Psoas muscle (tissue), 8 donors: ENCODE data around the gene TRAFD1. TPM values are rescaled to one million over a fixed set of nuclear protein-coding genes. Genes with fewer than 3 reads are reported as not detected.
A peak's percentile ranks its signal among the peaks of the same experiment; 100 is the strongest.

Source experiments
- ATAC-seq, 4 donors: fragments of 200-7000 bp; cut with Tn5 transposase; one replicate each; pipeline ENCODE4 v1.9.1; 2020; ENCODE audit warnings: moderate library complexity in 3 of 4, mild to moderate bottlenecking in 2 of 4
- DNase-seq, 2 donors: peaks; one replicate each; pipeline ENCODE4 v3.0.0-alpha.2; 2020
- H3K27ac ChIP-seq: fragments of 200-600 bp; one replicate; pipeline ENCODE4 v1.8.0; 2022
- H3K27me3 ChIP-seq, 3 donors: fragments of 200-600 bp in 1 of 3; one replicate each; pipeline versions ENCODE4 v1.6.1 to v1.8.0; 2013 to 2022; ENCODE audit warnings: low read length in 2 of 3, mild to moderate bottlenecking in 2 of 3, moderate library complexity in 1 of 3; ENCODE audit not compliant: insufficient read depth in 3 of 3
- H3K36me3 ChIP-seq, 2 donors: fragments of 200-600 bp in 1 of 2; one replicate each; pipeline versions ENCODE4 v1.6.1 to v1.8.0; 2013 to 2022; ENCODE audit warnings: low read depth in 1 of 2, mild to moderate bottlenecking in 1 of 2, moderate library complexity in 1 of 2; ENCODE audit not compliant: insufficient read depth in 1 of 2
- H3K4me1 ChIP-seq: fragments of 200-600 bp; one replicate; pipeline ENCODE4 v1.8.0; 2022
- H3K4me3 ChIP-seq: fragments of 200-600 bp; one replicate; pipeline ENCODE4 v1.8.0; 2022; ENCODE audit warnings: mild to moderate bottlenecking
- H3K9me3 ChIP-seq: fragments of 200-600 bp; one replicate; pipeline ENCODE4 v1.8.0; 2022
- WGBS, 3 donors: extraction: QIAGEN DNeasy Blood & Tissue Kit; methylation state at CpG; one replicate each; pipeline versions ENCODE4 v1.1.6 to v1.1.7; 2013; 5-methylcytosine and 5-hydroxymethylcytosine counted together
- intact Hi-C, 2 donors: fragments of 100-400 bp; cut with DNase I; formaldehyde crosslinking; loops; one replicate each; pipeline versions ENCODE4 v1.11.0 to v1.14.2; 2022
- polyA plus RNA-seq, 3 donors: library from polyadenylated mRNA; stranded (reverse); fragments of 200-250 nt; gene quantifications; one replicate each; pipeline ENCODE4 v1.2.3, GENCODE V29; 2013
- total RNA-seq, 4 donors: library from RNA; stranded (reverse); fragmentation: NEBNext Ultra II Directional in 2 of 4; extraction: Animal tissue kit (Norgen Biotek cat#: 25700) in 2 of 4; gene quantifications; one replicate each; pipeline versions ENCODE4 v1.2.1 to v1.2.4, GENCODE V29; 2021 to 2023
- TF ChIP-seq, protein P1 (sequence below): fragments of 200-600 bp; IDR thresholded peaks from one replicate; pipeline ENCODE4 v1.8.0; 2022; ENCODE audit warnings: antibody characterized with exemption
- donor health status: healthy with polysubstance abuse.
- donor health status: DM: no; HTN: no; CAD: no; lungs with moderate emphysema.
- donor health status: Bipolar disorder and iron deficiency.
- donor health status: healthy.
- donor health status: DM: yes; HTN: yes; CAD: no.
- donor health status: DM: no; HTN: no; CAD: no.
- donor health status: DM: no; HTN: no; CAD: no.
- donor health status: DM: yes; HTN: yes; CAD: no.

TRAFD1 gene
- total and polyA plus RNA-seq, 7 donors: 5.0 to 21.0 (median 16.0) TPM

DNA sequence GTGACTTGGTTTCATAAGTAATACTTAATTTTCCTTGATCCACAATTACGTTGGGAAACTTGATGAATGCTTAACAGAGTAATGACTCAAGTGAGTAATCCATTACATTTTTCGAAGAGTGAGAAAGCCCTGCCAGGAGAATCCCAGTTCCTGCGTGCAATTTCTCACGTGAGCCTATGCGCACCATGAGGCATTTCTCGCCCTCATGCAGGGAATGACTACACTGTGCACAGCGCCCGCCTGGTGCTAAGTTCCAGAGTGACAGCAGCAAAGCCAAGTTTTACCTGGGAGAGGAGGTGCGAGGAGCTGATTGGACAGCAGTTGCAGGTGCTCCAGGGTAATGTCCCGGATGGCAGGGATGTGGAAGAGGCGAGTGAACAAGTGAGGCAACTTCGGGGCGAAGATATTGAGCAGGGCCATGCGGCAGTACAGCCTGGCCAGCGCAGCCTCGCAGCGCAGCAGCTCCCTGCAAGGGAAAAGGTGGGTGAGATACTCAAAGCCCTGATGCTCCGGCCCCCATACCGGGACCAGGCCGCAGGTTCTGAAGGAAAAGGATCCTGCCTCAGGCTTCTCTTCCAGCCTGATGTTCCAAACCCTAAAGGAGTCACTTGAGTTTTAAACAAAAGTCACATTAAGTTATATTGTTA lies 69.4 kb downstream of the TRAFD1 start:
- WGBS, 3 donors: 94 to 96% (median 95%) methylated on average over 20 of the region's 20 CpGs
- no peaks in the 10 kb centered on the region for H3K4me1 ChIP-seq
- TF ChIP-seq, protein P1, sequence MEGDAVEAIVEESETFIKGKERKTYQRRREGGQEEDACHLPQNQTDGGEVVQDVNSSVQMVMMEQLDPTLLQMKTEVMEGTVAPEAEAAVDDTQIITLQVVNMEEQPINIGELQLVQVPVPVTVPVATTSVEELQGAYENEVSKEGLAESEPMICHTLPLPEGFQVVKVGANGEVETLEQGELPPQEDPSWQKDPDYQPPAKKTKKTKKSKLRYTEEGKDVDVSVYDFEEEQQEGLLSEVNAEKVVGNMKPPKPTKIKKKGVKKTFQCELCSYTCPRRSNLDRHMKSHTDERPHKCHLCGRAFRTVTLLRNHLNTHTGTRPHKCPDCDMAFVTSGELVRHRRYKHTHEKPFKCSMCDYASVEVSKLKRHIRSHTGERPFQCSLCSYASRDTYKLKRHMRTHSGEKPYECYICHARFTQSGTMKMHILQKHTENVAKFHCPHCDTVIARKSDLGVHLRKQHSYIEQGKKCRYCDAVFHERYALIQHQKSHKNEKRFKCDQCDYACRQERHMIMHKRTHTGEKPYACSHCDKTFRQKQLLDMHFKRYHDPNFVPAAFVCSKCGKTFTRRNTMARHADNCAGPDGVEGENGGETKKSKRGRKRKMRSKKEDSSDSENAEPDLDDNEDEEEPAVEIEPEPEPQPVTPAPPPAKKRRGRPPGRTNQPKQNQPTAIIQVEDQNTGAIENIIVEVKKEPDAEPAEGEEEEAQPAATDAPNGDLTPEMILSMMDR: no peak
- no peaks in the 10 kb centered on the region for H3K9me3 ChIP-seq
- ATAC-seq: no peak
- H3K36me3 ChIP-seq: peaks cover 2 to 100% of the 10 kb centered on the region in 2 donors
- H3K27ac ChIP-seq: no peak overlapping the region
- intact Hi-C loops: no loop called here
- H3K27me3 ChIP-seq: no peaks in the 10 kb centered on the region
- H3K4me3 ChIP-seq: no peak overlapping the region
- DNase-seq: no peak

DNA sequence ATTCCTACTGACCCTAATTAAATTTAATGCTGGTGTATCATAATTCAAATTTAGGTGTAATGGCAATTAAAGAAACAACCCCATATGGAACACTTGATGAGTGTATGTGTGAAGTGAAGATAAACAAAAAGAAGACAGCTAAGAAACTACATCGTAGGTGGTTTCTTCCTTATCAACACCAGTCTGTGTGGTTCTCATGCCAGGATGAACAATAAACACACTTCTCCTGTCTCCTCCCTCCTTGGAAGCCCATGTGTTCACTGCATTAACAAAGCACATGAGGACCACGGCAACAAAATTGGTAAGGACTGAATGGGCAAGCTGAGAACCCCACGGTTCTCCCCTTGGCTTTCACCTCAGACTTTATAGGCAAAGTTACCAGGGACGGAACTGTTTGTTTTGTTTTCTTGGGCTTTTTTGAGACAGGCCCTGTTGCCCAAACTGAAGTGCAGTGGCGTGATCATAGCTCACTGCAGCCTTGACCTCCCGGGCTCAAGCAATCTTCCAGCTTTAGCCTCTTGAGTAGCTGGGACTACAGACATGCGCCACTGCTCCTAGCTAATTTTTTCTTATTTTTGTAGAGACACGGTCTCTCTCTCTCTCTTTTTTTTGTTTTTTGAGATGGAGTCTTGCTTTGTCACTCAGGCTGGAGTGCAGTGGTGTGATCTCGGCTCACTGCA lies 71.0 kb downstream of the TRAFD1 start:
- intact Hi-C loops: no loop called here

DNA sequence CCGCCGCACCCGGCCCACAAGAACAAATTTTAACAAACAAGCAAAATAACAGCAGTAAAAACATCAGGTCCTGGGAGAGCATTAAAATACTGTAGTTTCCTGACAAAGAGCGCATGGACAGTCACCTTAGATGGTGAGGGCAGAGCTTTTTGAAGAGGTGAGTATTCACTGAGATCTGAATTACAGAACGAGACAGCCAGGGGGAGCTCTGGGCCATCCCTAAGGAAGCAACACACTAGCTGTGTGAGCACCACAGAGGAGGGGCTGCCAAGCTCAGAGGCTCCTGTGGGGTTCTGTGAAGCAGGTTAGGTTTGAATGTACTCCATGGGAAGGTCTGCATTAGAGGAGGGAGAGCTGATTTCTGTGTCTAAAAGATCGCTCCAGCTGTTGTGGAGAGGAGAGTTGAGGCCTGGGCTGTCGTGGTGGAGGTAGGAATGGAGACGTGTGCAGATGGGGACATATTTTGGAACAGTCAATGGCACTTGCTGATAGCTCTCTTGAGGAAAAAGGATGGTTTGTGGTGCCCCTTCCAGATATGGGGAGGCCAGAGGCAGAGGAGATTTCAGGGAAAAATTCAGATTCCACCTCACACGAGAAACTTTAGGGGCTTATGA lies 72.9 kb downstream of the TRAFD1 start:
- peak; percentile 57 to 78 (median 70) for ATAC-seq
- H3K36me3 ChIP-seq: peaks cover 2 to 100% of the 10 kb centered on the region in 2 donors
- TF ChIP-seq, protein P1: peak; percentile 37
- H3K4me1 ChIP-seq: no peaks in the 10 kb centered on the region
- H3K27me3 ChIP-seq: no peaks in the 10 kb centered on the region
- intact Hi-C loops: loop anchor here in 1 of 2 donors (1.0 kb wide), 1 partner anchor 189 kb away; no protein-coding TSS in a partner anchor
- DNase-seq: no peak
- H3K9me3 ChIP-seq: no peaks in the 10 kb centered on the region
- H3K27ac ChIP-seq: no peak overlapping the region
- no peak overlapping the region for H3K4me3 ChIP-seq
- WGBS, 3 donors: 79 to 88% (median 85%) methylated on average over 9 of the region's 9 CpGs

More for the DNA sequence above, 71.0 kb downstream of the TRAFD1 start:
- Histone ChIP-seq H3K36me3 (peaks cover 2 to 100% of the 10 kb centered on the region in 2 donors), H3K27me3 (no peaks in the 10 kb centered on the region), H3K27ac (no peak overlapping the region), H3K9me3 (no peaks in the 10 kb centered on the region), H3K4me1 (no peaks in the 10 kb centered on the region), H3K4me3 (no peak overlapping the region)
- TF ChIP-seq, protein P1: no peak
- 89 to 93% (median 91%) methylated on average over 9 of the region's 9 CpGs for WGBS, 3 donors
- DNase-seq (no peak), ATAC-seq (no peak)

DNA sequence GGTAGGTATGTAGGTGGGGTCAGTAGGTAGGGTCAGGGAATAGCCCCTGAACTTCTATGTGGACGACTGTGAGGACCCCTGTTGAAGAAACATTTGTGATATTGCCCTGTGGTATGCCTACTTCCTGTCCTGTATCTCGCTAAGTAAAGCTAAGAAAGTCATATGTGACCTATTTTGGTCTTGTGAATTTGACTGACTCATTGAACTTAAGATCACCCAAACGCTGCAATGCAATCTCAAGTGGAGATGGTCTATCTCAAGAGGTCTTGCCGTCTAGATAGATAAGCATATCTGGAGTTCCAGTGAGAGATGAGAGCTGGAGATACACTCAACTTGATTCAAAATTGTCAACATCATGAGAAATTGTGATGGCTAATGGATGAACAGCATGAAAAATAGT lies 73.8 kb downstream of the TRAFD1 start:
- Histone ChIP-seq H3K4me3 (no peak overlapping the region), H3K9me3 (no peaks in the 10 kb centered on the region), H3K27me3 (no peaks in the 10 kb centered on the region), H3K27ac (no peak overlapping the region), H3K36me3 (peaks cover 2 to 100% of the 10 kb centered on the region in 2 donors), H3K4me1 (no peaks in the 10 kb centered on the region)
- ATAC-seq (no peak), DNase-seq (no peak)
- WGBS, 3 donors: 79 to 84% (median 83%) methylated on average over 4 of the region's 4 CpGs
- TF ChIP-seq, protein P1: no peak
- intact Hi-C loops: no loop called here

Other genes with a start within 250 kb of the TRAFD1 start
- 1 to 10 TPM; 3.2 to 7.3 (median 5.8) TPM for gene TMEM116, start 112.4 kb upstream of the TRAFD1 start, total RNA-seq
- gene TMEM116, start 112.4 kb upstream of the TRAFD1 start, polyA plus RNA-seq: 10 to 100 TPM in 1 of 3 donors, 1 to 10 TPM in 2; 3.9 to 12.5 (median 4.7) TPM
- gene ERP29, start 112.1 kb upstream of the TRAFD1 start, total RNA-seq: 10 to 100 TPM; 15.3 to 24.3 (median 19.6) TPM
- gene ERP29, start 112.1 kb upstream of the TRAFD1 start, polyA plus RNA-seq: 10 to 100 TPM; 26.8 to 38.7 (median 32.4) TPM
- gene NAA25, start 16.8 kb upstream of the TRAFD1 start, total RNA-seq: 10 to 100 TPM; 28.1 to 46.5 (median 42.0) TPM
- 10 to 100 TPM; 10.9 to 27.3 (median 12.3) TPM for gene NAA25, start 16.8 kb upstream of the TRAFD1 start, polyA plus RNA-seq